ENCODE results near the gene ZNF165. TPM values are rescaled to one million over a fixed set of nuclear protein-coding genes. Genes with fewer than 3 reads are reported as not detected.

Gene ZNF165
- total and polyA plus RNA-seq, 2 of the 13 experiments (the other 11 are each of a cell fraction or from before 2014, with no cell fraction given), result 0.58 to 8.6 TPM

GRCh38 chr6:28124350-28124970 lies 44.1 kb downstream of the ZNF165 start, which contains the start of gene ZSCAN16 (continued):
- TF ChIP-seq ZHX1 (CRISPR knock-in tag; IDR thresholded peaks at IDR 0.05; ENCODE audit: low read depth), result peak; percentile 64; the same call in 1 of the 2 replicates
- peak; percentile 78 for TF ChIP-seq KDM3A (CRISPR knock-in tag; IDR thresholded peaks at IDR 0.05; ENCODE audit: low read depth)
- peak; percentile 31 for TF ChIP-seq PATZ1 (CRISPR knock-in tag; IDR thresholded peaks at IDR 0.05)
- peak; percentile 85 for TF ChIP-seq XRCC5 (optimal IDR thresholded peaks at IDR 0.05; ENCODE audit: low read length)
- no peak for TF ChIP-seq ZNF766 (CRISPR knock-in tag; IDR thresholded peaks at IDR 0.05; ENCODE audit: borderline replicate concordance)
- peak; percentile 93 for TF ChIP-seq POLR2G (IDR thresholded peaks at IDR 0.05; ENCODE audit: low read depth, low read length)
- peak; percentile 87; the same call in 1 of the 2 replicates for TF ChIP-seq ZNF280B (CRISPR knock-in tag; IDR thresholded peaks at IDR 0.05; ENCODE audit: borderline replicate concordance)
- 0 out of 2 replicates have a peak, but pooled peaks have one; percentile 40 for TF ChIP-seq ZNF639 (CRISPR knock-in tag; conservative IDR thresholded peaks at IDR 0.05)
- no peak for TF ChIP-seq ZNF12 (CRISPR knock-in tag; IDR thresholded peaks at IDR 0.05)
- TF ChIP-seq ZNF232 (CRISPR knock-in tag; IDR thresholded peaks at IDR 0.05; ENCODE audit: borderline replicate concordance), result peak; percentile 49; the same call in 1 of the 2 replicates
- no peak for TF ChIP-seq CBFB (CRISPR knock-in tag; IDR thresholded peaks at IDR 0.05)
- peak; percentile 31; the same call in 1 of the 2 replicates for TF ChIP-seq BCL6 (CRISPR knock-in tag; IDR thresholded peaks at IDR 0.05)
- no peak for TF ChIP-seq ZNF550 (CRISPR knock-in tag; IDR thresholded peaks at IDR 0.05; ENCODE audit: borderline replicate concordance)
- TF ChIP-seq ZNF460 (CRISPR knock-in tag; IDR thresholded peaks at IDR 0.05; ENCODE audit: borderline replicate concordance), result no peak
- TF ChIP-seq SETDB1 (CRISPR knock-in tag; IDR thresholded peaks at IDR 0.05; ENCODE audit: borderline replicate concordance), result no peak
- peak; percentile 55; the same call in 1 of the 2 replicates for TF ChIP-seq NR2C2 (CRISPR knock-in tag; IDR thresholded peaks at IDR 0.05; ENCODE audit: borderline replicate concordance)
- TF ChIP-seq YY1 (IDR thresholded peaks at IDR 0.05; ENCODE audit: insufficient read depth, insufficient replicate concordance, low read depth, low read length), result peak; percentile 55
- TF ChIP-seq MIER2 (CRISPR knock-in tag; IDR thresholded peaks at IDR 0.05), result peak; percentile 46; the same call in 1 of the 2 replicates
- peak; percentile 81; the same call in 1 of the 2 replicates for TF ChIP-seq DR1 (CRISPR knock-in tag; IDR thresholded peaks at IDR 0.05)
- no peak for TF ChIP-seq RFXANK (CRISPR knock-in tag; IDR thresholded peaks at IDR 0.05)
- no peak; the same call in 1 of the 2 replicates for TF ChIP-seq ZNF704 (CRISPR knock-in tag; IDR thresholded peaks at IDR 0.05; ENCODE audit: borderline replicate concordance)

Measured in HepG2 (cell line).